ENCODE data around the gene NAA16.

DNA sequence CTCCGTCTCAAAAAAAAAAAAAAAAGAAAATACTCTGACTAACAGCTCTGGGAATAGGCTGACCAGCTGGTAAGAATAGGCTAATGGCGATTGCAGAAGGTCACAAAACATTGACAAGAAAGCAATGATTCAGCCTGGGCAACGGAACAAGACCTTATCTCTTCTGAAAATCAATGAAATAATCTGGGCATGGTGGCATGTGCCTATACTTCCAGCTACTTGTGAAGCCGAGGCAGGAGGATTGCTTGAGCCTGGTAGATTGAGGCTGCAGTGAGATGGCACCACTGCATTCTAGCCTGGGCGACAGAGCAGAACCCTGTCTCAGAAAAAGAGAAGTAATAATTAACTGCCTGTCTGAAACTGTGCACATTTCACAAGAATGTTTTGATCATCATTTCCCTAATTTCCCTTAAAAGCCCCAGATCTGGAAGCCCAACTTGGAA, 28.9 kb upstream of the NAA16 start:
- no peak for TF ChIP-seq POLR2AphosphoS5 (IDR thresholded peaks at IDR 0.05)
- TF ChIP-seq, protein P1, sequence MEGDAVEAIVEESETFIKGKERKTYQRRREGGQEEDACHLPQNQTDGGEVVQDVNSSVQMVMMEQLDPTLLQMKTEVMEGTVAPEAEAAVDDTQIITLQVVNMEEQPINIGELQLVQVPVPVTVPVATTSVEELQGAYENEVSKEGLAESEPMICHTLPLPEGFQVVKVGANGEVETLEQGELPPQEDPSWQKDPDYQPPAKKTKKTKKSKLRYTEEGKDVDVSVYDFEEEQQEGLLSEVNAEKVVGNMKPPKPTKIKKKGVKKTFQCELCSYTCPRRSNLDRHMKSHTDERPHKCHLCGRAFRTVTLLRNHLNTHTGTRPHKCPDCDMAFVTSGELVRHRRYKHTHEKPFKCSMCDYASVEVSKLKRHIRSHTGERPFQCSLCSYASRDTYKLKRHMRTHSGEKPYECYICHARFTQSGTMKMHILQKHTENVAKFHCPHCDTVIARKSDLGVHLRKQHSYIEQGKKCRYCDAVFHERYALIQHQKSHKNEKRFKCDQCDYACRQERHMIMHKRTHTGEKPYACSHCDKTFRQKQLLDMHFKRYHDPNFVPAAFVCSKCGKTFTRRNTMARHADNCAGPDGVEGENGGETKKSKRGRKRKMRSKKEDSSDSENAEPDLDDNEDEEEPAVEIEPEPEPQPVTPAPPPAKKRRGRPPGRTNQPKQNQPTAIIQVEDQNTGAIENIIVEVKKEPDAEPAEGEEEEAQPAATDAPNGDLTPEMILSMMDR (IDR thresholded peaks at IDR 0.05), result no peak
- no peak for TF ChIP-seq POLR2A (IDR thresholded peaks at IDR 0.05)
